Spleen (tissue), 11 donors: Measurements from ENCODE around the gene MRPL19. TPM values are rescaled to one million over a fixed set of nuclear protein-coding genes. Genes with fewer than 3 reads are reported as not detected.
"Not testable (repeated sequence)": the region's sequence is repeated elsewhere in the genome, so short reads cannot be mapped to it uniquely, and the experiment has no call there.

Experiments used
- DNase-seq: peaks from one replicate; pipeline ENCODE4 v3.0.0-alpha.2; 2020
- H3K27ac ChIP-seq, 8 donors: fragments of 200-600 bp; sonication (generic) in 7 of 8; 1 replicate in 4 of 8; 2 replicates in 4 of 8; pipeline versions ENCODE4 v1.5.0 to v1.8.0; 2016 to 2021; ENCODE audit warnings: inconsistent platforms in 4 of 8, mild to moderate bottlenecking in 4 of 8, moderate library complexity in 1 of 8
- H3K27me3 ChIP-seq, 7 donors: fragments of 200-600 bp; sonication (generic) in 6 of 7; replicated peaks in 1 of 7; 1 replicate in 4 of 7; 2 replicates in 3 of 7; pipeline versions ENCODE4 v1.5.0 to v1.8.0; 2016 to 2021; ENCODE audit warnings: inconsistent platforms in 3 of 7, mild to moderate bottlenecking in 1 of 7
- H3K36me3 ChIP-seq, 6 donors: fragments of 200-600 bp; sonication (generic) in 5 of 6; 1 replicate in 4 of 6; 2 replicates in 2 of 6; pipeline versions ENCODE4 v1.5.0 to v1.8.0; 2016 to 2021; ENCODE audit warnings: inconsistent platforms in 2 of 6
- H3K4me1 ChIP-seq, 6 donors: fragments of 200-600 bp; sonication (generic) in 5 of 6; 1 replicate in 3 of 6; 2 replicates in 3 of 6; pipeline versions ENCODE4 v1.5.0 to v1.8.0; 2016 to 2021; ENCODE audit warnings: inconsistent platforms in 3 of 6
- H3K4me3 ChIP-seq, 8 donors: fragments of 200-600 bp; sonication (generic) in 7 of 8; 1 replicate in 4 of 8; 2 replicates in 4 of 8; pipeline versions ENCODE4 v1.5.0 to v1.8.0; 2016 to 2021; ENCODE audit warnings: inconsistent platforms in 4 of 8, mild to moderate bottlenecking in 4 of 8, moderate library complexity in 2 of 8
- H3K9me3 ChIP-seq, 8 donors: fragments of 200-600 bp; sonication (generic) in 7 of 8; 1 replicate in 4 of 8; 2 replicates in 4 of 8; pipeline versions ENCODE4 v1.5.0 to v1.8.0; 2016 to 2021; ENCODE audit warnings: inconsistent platforms in 4 of 8
- POLR2A ChIP-seq, 3 donors: fragments of 450-650 bp; IDR thresholded peaks; one replicate each; pipeline ENCODE4 v1.5.1; 2017; ENCODE audit warnings: antibody characterized with exemption in 3 of 3, mild to moderate bottlenecking in 1 of 3
- POLR2AphosphoS5 ChIP-seq, 3 donors: sonication (generic); formaldehyde crosslinking; IDR thresholded peaks; one replicate each; pipeline ENCODE4 v1.5.1; 2017; ENCODE audit warnings: antibody characterized with exemption in 3 of 3
- WGBS, 5 donors: extraction: QIAGEN DNeasy Blood & Tissue Kit in 3 of 5; methylation state at CpG; one replicate each; pipeline versions ENCODE4 v1.1.5 to v1.1.7; 2013 to 2018; 5-methylcytosine and 5-hydroxymethylcytosine counted together
- intact Hi-C: fragments of 100-400 bp; cut with DNase I; formaldehyde crosslinking; loops from one replicate; pipeline ENCODE4 v1.15.0; 2023; ENCODE audit warnings: low total_unique reads
- polyA plus RNA-seq, 3 donors: library from polyadenylated mRNA; stranded (reverse); fragments of 200-250 nt; gene quantifications; one replicate each; pipeline ENCODE4 v1.2.1, GENCODE V29; 2013
- total RNA-seq, 7 donors: library from RNA; depleted of rRNA in 3 of 7; stranded (reverse); fragments of >200 nt in 3 of 7; fragmentation: NEBNext Ultra II Directional in 4 of 7; extraction: Animal tissue kit (Norgen Biotek cat#: 25700) in 4 of 7; gene quantifications; one replicate each; pipeline versions ENCODE4 v1.1.0 to v1.2.1, GENCODE V29; 2016 to 2021
- TF ChIP-seq, protein P1 (sequence below), 11 experiments: fragments of 200-600 bp in 7 of 11; fragments of 450-650 bp in 4 of 11; sonication (generic) in 4 of 11; IDR thresholded peaks in 8 of 11; conservative IDR thresholded peaks in 3 of 11; 1 replicate in 7 of 11; 2 replicates in 4 of 11; pipeline versions ENCODE4 v1.4.0 to v1.8.0; 2016 to 2021; ENCODE audit warnings: antibody characterized with exemption in 11 of 11, inconsistent platforms in 4 of 11, mild to moderate bottlenecking in 1 of 11
- donor health status: healthy with polysubstance abuse.
- donor health status: DM: no; HTN: no; CAD: no; lungs with moderate emphysema.
- donor health status: DM: no; HTN: no; CAD: no.
- donor health status: Bipolar disorder and iron deficiency.
- donor health status: healthy.
- donor health status: DM: no; HTN: no; CAD: no.
- donor health status: DM: yes; HTN: yes; CAD: no.

MRPL19 gene
- total and polyA plus RNA-seq, 10 donors: 11.5 to 39.6 (median 31.8) TPM

DNA sequence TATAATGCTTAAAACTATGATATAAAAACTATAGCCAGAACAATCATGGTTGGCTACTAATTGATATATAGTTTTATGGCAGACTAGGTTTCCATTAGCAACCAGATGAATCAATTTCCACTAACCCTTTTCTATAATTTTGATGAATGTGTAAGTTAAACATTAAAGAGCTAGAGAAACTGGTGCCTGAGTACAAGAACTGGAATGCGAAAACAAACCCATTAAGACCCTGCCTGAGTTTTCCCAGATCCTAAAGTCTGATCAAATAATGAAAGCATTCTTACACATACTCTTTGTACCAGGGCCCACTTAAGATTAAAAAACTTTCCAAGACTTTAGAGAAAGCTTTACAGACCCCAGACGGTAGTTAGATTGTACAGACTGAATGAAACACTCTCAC lies 21.3 kb downstream of the MRPL19 start:
- H3K27ac ChIP-seq: no peak overlapping the region
- H3K36me3 ChIP-seq: peaks cover 0 to 74% (median 23%) of the 10 kb centered on the region in 6 donors
- no peak overlapping the region for H3K4me3 ChIP-seq
- no peaks in the 10 kb centered on the region for H3K4me1 ChIP-seq
- TF ChIP-seq, protein P1, sequence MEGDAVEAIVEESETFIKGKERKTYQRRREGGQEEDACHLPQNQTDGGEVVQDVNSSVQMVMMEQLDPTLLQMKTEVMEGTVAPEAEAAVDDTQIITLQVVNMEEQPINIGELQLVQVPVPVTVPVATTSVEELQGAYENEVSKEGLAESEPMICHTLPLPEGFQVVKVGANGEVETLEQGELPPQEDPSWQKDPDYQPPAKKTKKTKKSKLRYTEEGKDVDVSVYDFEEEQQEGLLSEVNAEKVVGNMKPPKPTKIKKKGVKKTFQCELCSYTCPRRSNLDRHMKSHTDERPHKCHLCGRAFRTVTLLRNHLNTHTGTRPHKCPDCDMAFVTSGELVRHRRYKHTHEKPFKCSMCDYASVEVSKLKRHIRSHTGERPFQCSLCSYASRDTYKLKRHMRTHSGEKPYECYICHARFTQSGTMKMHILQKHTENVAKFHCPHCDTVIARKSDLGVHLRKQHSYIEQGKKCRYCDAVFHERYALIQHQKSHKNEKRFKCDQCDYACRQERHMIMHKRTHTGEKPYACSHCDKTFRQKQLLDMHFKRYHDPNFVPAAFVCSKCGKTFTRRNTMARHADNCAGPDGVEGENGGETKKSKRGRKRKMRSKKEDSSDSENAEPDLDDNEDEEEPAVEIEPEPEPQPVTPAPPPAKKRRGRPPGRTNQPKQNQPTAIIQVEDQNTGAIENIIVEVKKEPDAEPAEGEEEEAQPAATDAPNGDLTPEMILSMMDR (IDR thresholded peaks at IDR 0.05 in 8 of 11, conservative IDR thresholded peaks at IDR 0.05 in 3 of 11): no peak
- TF ChIP-seq POLR2A (IDR thresholded peaks at IDR 0.05): no peak
- no peak for TF ChIP-seq POLR2AphosphoS5 (IDR thresholded peaks at IDR 0.05)
- no peaks in the 10 kb centered on the region for H3K27me3 ChIP-seq
- intact Hi-C loops: no loop called here
- H3K9me3 ChIP-seq: no peaks in the 10 kb centered on the region
- WGBS, 5 donors: 86 to 94% (median 90%) methylated on average over 2 of the region's 2 CpGs
- no peak for DNase-seq

DNA sequence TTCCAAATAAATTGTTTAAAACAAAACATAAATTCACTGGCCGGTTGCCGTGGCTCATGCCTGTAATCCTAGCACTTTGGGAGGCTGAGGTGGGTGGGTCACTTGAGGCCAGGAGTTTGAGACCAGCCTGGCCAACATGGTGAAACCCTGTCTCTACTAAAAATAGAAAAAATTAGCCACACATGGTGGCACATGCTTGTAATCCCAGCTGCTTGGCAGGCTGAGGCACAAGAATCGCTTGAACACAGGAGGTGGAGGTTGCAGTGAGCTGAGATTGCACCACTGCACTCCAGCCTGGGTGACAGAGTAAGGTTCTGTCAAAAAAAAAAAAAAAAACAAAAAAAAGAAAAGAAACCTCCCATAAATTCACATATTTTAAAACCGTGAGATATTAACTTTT lies 28.8 kb downstream of the MRPL19 start:
- H3K27ac ChIP-seq: not testable (repeated sequence)
- intact Hi-C loops: loop anchor here (5.0 kb wide), 1 partner anchor 33 kb away; no protein-coding TSS in a partner anchor
- WGBS, 5 donors: 88 to 95% (median 93%) methylated on average over 4 of the region's 4 CpGs

DNA sequence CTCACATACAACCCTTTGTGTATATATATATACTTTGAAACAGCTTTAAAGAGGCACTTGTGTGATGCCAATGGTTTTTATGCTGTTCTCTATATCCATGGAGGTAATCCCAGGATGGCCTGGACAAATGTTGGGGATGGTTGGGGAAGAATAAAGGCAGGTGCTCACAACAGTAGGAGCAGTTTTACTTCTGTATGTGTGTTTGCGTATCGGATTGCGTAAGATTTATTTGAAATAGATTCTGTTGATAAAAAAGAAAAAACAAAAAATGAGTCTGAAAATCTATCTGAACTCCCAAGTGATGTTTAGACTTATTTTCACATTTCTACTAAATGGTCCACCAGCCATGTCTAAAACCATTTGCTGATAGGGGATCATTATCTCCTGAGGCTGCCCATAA lies 29.3 kb downstream of the MRPL19 start:
- H3K27me3 ChIP-seq: no peaks in the 10 kb centered on the region
- WGBS, 5 donors: 90 to 98% (median 92%) methylated on average over 3 of the region's 3 CpGs
- TF ChIP-seq, protein P1 (IDR thresholded peaks at IDR 0.05 in 8 of 11, conservative IDR thresholded peaks at IDR 0.05 in 3 of 11): no peak
- no peak for TF ChIP-seq POLR2AphosphoS5 (IDR thresholded peaks at IDR 0.05)
- no peak for TF ChIP-seq POLR2A (IDR thresholded peaks at IDR 0.05)
- peaks cover 0 to 49% (median 9%) of the 10 kb centered on the region in 6 donors for H3K36me3 ChIP-seq
- no peak for DNase-seq
- H3K27ac ChIP-seq: no peak overlapping the region
- H3K4me1 ChIP-seq: peaks cover 0 to 8% (median 2%) of the 10 kb centered on the region in 6 donors
- intact Hi-C loops: loop anchor here (5.0 kb wide), 1 partner anchor 34 kb away; no protein-coding TSS in a partner anchor
- H3K9me3 ChIP-seq: no peaks in the 10 kb centered on the region
- no peak overlapping the region for H3K4me3 ChIP-seq

More for the DNA sequence above, 28.8 kb downstream of the MRPL19 start:
- H3K4me1 ChIP-seq, H3K27me3 ChIP-seq, H3K9me3 ChIP-seq, DNase-seq, H3K4me3 ChIP-seq: not testable (repeated sequence)
- peaks cover 0 to 49% (median 10%) of the 10 kb centered on the region in 6 donors for H3K36me3 ChIP-seq

DNA sequence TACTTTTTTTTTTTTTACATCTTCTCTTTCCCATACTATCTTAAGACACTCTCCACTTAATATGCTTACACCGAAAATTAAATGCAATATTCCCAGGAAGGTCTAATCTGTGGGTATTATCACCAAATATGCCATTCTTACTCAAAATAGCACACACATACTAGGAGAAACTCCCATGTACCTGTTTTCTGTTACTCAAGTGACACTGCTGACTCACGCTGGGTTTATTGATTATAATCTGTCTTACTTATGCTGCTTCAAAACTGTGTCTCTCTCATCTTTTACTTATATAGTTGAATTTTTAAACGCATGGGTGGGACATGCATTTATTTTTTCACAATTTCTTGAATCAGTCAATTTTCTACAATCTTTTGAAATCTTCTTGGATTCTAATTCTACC lies 29.9 kb downstream of the MRPL19 start:
- DNase-seq: no peak
- Histone ChIP-seq H3K36me3 (peaks cover 0 to 49% (median 12%) of the 10 kb centered on the region in 6 donors), H3K9me3 (no peaks in the 10 kb centered on the region), H3K4me3 (no peak overlapping the region), H3K4me1 (peaks cover 0 to 8% (median 2%) of the 10 kb centered on the region in 6 donors), H3K27me3 (no peaks in the 10 kb centered on the region), H3K27ac (no peak overlapping the region)
- 95 to 99% (median 95%) methylated on average over 3 of the region's 3 CpGs for WGBS, 5 donors
- intact Hi-C loops: loop anchor here (5.0 kb wide), 1 partner anchor 34 kb away; no protein-coding TSS in a partner anchor
- no peak for TF ChIP-seq POLR2AphosphoS5 (IDR thresholded peaks at IDR 0.05)
- TF ChIP-seq, protein P1 (IDR thresholded peaks at IDR 0.05 in 8 of 11, conservative IDR thresholded peaks at IDR 0.05 in 3 of 11): no peak
- no peak for TF ChIP-seq POLR2A (IDR thresholded peaks at IDR 0.05)
